ENCODE results near the gene ZNF862.

ZNF862 gene

GRCh38 chr7:149811221-149811620 lies 27.0 kb upstream of the ZNF862 start:
- no peak for DNase-seq (ENCODE audit: low spot score)

DNA sequence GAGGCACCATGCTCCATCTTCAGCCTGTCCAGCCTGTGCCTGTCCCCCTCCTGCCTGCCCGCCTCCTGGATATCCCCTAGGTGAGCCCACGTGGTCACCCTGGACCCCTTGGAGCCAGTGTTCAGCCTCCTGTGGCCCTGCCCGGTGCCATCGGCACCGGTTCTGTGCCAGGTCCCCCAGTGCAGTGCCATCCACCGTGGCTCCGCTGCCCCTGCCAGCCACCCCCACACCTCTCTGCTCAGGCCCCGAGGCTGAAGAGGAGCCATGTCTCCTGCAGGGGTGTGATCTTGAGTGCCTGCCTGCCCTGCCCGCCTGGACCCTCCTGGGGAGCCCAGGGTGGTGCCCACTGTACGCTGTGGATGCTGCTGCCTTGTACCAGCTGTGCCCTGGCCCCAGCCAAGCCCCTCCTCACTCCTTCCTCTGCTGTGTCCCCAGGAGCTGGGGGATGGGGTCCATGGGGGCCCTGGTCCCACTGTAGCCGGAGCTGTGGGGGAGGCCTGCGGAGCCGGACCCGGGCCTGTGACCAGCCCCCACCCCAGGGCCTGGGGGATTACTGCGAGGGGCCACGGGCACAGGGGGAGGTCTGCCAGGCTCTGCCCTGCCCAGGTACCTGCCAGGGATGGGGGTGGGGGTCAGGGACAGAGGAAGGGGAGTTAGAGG lies 26.2 kb upstream of the ZNF862 start:
- DNase-seq (ENCODE audit: low spot score) = no peak

DNA sequence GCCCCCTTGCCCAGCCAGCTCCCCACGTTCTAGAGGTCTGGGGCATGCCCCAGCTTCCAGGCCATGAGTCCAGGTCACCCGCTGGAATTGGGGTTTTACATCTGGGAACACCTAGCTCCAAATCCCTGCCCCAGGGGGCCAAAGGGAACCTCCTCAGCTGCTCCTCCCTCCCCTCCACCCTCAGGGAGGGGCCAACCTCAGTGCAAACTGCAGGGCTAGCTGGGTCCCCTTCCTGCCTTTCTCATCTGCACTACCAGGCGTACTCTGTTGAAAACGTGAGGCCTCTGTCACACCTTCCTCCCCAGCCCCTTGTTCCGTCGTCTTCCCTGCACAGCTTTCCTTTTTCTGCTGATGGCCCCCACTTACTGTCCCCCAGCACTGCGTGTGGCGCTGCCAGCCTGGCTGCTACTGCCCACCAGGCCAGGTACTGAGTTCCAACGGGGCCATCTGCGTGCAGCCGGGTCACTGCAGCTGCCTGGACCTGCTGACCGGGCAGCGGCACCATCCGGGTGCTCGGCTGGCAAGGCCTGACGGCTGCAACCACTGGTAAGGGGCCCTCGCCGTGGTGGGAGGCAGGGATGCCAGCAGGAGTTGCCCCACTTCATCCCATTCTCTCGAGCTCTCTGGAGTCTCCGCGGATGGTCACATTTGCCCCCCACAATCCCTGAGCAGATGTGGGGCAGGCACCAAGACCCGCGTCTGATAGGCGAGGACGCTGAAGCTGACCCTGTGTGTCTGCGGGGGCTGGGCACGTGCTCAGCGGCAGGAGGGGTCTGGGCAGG lies 24.7 kb upstream of the ZNF862 start:
- DNase-seq (ENCODE audit: low spot score) = no peak

- DNase-seq (ENCODE audit: low spot score) = no peak
Observed at GRCh38 chr7:149814494-149814893, 23.7 kb upstream of the ZNF862 start.

DNA sequence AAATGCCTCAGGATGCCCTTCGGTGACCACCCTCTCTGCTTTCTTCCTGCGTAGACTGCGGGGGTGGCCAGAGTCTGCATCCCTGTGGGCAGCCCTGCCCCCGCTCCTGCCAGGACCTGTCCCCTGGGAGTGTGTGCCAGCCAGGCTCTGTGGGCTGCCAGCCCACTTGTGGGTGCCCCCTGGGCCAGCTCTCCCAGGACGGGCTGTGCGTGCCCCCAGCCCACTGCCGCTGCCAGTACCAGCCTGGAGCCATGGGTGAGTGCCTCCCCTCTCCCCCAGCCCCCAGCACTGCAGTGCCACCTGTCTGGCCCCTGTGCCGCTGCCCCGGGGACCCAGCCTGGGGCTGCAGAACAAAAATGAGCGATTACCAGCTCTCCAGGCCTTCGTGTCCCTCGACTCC lies 23.1 kb upstream of the ZNF862 start:
- no peak for DNase-seq (ENCODE audit: low spot score)

DNA sequence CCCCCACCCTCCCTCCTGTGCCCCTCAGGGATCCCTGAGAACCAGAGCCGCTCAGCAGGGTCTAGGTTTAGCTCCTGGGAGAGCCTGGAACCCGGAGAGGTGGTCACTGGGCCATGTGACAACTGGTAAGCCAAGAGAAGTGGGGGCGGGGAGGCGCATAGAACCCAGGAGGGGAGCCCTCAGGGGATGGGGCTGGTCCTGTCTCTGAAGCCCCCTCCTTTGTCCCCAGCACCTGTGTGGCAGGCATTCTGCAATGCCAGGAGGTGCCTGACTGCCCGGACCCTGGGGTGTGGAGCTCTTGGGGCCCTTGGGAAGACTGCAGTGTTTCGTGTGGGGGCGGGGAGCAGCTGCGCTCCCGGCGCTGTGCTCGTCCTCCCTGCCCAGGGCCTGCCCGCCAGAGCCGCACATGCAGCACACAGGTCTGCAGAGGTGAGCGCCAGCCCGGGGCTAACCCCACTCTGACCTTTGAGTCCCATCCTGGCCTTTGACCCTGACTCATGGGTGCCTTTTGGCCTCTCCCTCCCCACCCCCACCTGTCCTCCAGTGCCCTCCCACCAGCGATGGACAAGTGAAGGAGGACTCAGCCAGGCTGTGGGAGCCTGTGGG lies 22.4 kb upstream of the ZNF862 start:
- no peak for DNase-seq (ENCODE audit: low spot score)

GRCh38 chr7:149816267-149816751 lies 21.9 kb upstream of the ZNF862 start:
- no peak for DNase-seq (ENCODE audit: low spot score)

GRCh38 chr7:149816794-149817193 lies 21.4 kb upstream of the ZNF862 start:
- DNase-seq (ENCODE audit: low spot score) = no peak

DNA sequence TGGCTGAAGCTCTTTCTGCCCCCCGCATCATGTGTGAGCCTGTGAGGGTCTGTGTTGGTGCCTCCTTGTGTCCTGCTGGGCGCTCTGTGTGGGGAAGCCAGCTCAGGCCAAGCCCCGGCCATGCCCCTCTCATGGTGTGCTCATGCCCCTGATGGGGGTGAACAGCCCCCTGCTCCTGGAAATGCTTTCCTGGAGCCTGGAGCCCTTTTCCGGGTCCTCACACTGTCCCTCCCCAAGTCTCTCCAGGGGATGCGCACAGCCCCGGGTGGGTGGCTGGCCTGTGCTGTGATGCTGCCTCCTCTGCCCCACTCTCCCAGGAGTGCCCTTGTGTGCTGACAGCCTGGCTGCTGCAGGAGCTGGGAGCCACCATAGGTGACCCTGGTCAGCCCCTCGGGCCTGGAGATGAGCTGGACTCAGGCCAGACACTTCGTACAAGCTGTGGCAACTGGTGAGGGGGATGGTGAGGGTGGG lies 20.8 kb upstream of the ZNF862 start:
- no peak for DNase-seq (ENCODE audit: low spot score)

DNA sequence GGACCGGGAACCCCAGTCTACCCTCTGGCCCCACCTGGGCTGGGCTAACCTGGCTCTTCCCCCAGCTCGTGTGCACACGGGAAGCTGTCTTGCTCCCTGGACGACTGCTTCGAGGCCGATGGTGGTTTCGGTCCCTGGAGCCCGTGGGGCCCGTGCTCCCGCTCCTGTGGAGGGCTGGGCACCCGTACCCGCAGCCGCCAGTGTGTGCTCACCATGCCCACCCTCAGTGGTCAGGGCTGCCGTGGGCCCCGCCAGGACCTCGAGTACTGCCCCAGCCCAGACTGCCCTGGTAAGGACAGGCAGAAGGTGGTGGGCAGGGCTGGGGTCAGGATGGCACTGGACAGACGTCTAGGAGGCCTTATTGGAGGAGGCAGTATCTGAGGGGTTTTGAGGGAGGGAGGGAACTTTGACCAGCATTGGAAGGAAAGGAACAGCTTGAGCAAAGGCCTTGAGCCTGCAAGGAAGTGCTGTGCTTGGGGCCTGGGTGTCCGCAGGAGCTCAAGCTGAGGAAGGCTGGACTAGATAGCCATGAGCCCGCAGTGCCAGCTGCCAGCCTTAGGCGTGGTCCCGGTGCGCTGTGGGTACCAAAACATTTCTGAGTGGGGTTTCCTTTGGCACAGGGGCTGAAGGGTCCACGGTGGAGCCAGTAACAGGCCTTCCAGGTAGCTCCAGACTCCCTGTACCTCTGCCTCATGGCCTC lies 20.2 kb upstream of the ZNF862 start:
- no peak for DNase-seq (ENCODE audit: low spot score)

GRCh38 chr7:149818536-149818840 lies 19.7 kb upstream of the ZNF862 start:
- no peak for DNase-seq (ENCODE audit: low spot score)

DNA sequence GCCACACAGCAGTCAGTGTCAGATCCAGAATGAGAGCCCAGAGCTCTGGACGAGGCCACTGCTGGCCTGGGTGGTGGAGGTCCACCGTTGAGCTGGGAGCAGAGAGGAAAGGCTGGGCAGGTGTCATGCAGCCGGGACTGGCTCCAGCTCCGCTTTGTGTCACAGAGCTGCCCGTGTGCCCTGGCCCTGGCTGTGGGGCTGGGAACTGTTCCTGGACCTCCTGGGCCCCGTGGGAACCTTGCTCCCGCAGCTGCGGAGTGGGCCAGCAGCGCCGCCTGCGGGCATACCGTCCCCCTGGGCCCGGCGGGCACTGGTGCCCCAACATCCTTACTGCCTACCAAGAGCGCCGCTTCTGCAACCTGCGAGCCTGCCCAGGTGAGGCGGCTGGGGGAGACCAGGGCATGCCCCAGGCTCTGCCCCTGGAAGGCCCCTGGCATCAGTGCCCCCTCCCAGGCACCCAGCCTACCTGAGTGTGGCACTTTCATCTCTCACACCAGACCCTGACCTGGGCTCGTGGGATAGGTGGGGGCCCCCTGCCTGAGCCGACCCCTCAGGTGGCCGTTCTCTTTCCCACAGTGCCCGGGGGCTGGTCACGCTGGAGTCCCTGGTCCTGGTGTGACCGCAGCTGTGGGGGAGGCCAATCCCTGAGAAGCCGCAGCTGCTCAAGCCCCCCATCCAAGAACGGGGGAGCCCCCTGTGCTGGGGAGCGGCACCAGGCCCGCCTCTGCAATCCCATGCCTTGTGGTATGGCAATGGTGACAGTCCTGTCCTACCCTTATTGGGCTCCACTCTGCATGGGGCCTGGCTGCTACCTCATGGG lies 18.8 kb upstream of the ZNF862 start:
- no peak for DNase-seq (ENCODE audit: low spot score)

GRCh38 chr7:149819961-149820340 lies 18.2 kb upstream of the ZNF862 start:
- no peak for DNase-seq (ENCODE audit: low spot score)

DNA sequence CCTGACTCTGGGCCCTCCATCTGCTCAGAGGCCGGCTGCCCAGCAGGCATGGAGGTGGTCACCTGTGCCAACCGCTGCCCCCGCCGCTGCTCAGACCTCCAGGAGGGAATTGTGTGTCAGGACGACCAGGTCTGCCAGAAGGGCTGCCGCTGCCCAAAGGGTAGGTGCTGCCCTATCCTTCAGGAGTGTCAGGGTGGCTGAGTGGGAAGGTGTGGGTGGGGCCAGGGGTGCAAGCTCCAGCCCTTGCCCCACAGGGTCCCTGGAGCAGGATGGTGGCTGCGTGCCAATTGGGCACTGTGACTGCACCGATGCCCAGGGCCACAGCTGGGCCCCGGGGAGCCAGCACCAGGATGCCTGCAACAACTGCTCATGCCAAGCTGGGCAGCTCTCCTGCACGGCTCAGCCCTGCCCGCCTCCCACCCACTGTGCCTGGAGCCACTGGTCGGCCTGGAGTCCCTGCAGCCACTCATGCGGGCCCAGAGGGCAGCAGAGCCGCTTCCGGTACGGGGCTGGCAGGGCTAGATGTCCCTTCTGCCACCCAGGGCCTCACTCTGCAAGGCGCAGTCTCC lies 17.5 kb upstream of the ZNF862 start:
- DNase-seq (ENCODE audit: low spot score) = no peak

DNA sequence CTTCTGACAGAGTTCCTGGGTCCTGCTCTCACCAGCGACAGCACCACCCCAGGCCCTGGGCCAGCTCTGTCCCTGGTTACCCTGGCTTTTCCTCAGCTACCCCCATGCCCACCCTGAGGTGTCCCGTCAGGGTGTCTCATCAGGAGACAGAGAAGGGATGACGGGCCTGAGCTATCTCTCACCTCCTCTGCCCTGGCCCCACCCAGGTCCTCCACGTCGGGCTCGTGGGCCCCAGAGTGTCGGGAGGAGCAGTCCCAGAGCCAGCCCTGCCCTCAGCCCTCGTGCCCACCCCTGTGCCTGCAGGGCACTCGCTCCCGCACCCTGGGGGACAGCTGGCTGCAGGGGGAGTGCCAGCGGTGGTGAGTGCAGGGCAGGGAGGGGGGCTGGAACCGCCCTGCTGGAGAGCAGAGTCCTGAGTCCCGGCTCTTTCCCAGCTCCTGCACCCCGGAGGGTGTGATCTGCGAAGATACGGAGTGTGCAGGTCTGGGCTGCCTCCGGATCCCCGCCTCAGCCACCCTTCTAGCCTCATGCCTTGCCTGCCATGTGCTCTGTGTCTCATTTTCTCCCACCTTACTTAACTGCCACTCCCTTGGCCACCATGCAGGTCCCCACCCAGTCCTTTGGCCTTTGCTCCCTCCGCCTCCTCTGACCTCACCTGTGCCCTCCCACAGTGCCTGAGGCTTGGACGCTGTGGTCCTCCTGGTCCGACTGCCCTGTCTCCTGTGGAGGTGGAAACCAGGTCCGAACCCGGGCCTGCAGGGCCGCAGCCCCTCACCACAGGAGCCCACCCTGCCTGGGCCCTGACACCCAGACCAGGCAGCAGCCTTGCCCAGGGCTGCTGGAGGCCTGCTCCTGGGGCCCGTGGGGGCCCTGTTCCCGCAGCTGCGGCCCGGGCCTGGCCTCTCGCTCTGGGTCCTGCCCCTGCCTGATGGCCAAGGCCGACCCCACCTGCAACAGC lies 16.7 kb upstream of the ZNF862 start:
- no peak for DNase-seq (ENCODE audit: low spot score)

GRCh38 chr7:149822353-149822943 lies 15.7 kb upstream of the ZNF862 start:
- DNase-seq (ENCODE audit: low spot score) = no peak

DNA sequence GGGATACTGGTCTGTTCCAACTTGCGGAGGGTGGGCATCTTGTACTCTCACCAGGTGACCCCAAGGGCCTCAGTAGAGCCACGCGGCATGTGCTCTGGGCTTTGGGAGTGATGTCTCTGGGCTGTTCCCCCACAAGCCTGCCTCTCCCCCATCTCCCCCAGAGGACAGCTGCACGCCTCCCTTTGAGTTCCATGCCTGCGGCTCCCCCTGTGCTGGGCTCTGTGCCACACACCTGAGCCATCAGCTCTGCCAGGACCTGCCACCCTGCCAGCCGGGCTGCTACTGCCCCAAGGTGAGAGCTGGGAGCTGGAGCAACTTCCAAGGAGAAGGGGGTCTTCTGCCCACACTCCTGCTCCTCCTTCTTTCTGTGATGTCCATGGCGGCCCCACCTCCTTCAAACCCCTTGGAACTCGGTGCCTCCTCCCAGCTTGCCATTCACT lies 15.0 kb upstream of the ZNF862 start:
- no peak for DNase-seq (ENCODE audit: low spot score)

DNA sequence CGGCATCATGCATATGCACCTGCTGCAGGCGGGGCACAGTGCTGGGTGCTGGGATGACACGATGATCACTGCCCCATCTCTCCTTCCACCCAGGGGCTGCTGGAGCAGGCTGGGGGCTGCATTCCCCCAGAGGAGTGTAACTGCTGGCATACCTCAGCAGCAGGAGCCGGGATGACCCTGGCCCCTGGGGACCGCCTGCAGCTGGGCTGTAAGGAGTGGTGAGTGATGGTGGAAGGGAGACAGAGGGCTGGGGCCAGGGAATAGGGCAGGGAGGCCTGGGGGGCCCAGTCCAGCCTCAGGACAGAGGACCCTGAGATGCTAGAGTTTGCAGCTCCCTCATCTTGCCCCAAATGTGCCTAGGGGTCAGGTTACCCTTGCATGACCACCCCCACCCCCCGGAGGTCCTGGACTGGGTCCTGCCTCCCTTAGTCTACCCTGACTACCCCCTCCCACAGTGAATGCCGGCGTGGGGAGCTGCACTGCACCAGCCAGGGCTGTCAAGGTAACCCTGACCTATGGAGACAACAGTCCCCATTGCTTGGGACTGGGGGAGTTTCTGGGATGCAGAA lies 14.5 kb upstream of the ZNF862 start:
- no peak for DNase-seq (ENCODE audit: low spot score)

DNA sequence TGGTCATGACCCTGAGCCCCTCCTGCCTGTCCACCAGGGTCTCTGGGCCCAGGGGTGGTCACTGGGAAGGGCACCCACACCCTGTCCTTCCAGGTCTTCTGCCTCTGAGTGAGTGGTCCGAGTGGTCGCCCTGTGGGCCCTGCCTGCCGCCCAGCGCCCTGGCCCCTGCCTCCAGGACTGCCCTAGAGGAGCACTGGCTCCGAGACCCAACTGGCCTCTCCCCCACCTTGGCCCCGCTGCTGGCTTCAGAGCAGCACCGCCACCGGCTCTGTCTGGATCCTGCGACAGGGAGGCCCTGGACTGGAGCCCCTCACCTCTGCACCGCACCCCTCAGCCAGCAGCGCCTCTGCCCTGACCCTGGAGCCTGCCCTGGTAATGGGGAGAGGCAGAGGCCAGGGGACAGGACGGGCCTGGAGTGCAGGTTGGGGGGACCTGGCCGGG lies 13.9 kb upstream of the ZNF862 start:
- DNase-seq (ENCODE audit: low spot score) = no peak
